GM12865 (cell line): ENCODE data around the gene MTMR2.
A peak's percentile ranks its signal among the peaks of the same experiment; 100 is the strongest.

Experiments used
- DNase-seq: peaks from one replicate; pipeline ENCODE4 v3.0.0; 2010; ENCODE audit warnings: low read depth
- H3K4me3 ChIP-seq: 2 replicates; pipeline ENCODE4 v1.5.1; 2011; ENCODE audit warnings: mild to moderate bottlenecking, low read depth, low read length, control low read depth
- CTCF ChIP-seq: IDR thresholded peaks from 2 replicates; pipeline ENCODE4 v1.5.1; 2011; ENCODE audit warnings: low read length, control low read depth, low read depth, inconsistent platforms; ENCODE audit not compliant: insufficient read depth; ENCODE audit errors: missing control alignments

MTMR2 gene

DNA sequence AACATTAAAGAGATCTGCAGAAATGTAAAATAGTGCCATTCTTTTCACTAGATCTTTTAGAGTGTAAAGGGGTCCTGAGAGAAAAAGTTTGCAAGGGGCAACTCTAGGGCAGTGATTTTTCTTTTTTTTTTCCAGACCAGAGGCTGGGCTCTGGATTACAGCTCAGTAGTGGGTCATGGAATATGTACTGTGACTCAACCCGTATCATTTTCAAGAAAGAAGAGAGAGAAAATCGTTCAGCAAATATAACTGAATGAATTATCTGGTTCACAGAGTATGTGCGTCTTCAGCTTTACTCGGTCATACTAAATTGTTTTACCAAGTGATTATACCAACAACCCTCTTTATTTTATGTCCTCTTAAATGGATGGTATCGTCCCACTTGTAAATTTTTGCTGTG is 129.8 kb downstream of the MTMR2 start:
- no peak for DNase-seq
- no peak overlapping the region for H3K4me3 ChIP-seq
- TF ChIP-seq CTCF: no peak

- TF ChIP-seq CTCF: no peak
- no peak for DNase-seq
- no peak overlapping the region for H3K4me3 ChIP-seq
These were observed 130.8 kb downstream of the MTMR2 start for GRCh38 chr11:95793116-95793515.

GRCh38 chr11:95792700-95793099 is 131.2 kb downstream of the MTMR2 start:
- no peak for TF ChIP-seq CTCF
- DNase-seq: no peak
- no peak overlapping the region for H3K4me3 ChIP-seq

GRCh38 chr11:95792200-95792599 is 131.7 kb downstream of the MTMR2 start:
- DNase-seq: no peak
- no peak for TF ChIP-seq CTCF
- peak overlapping the region; percentile 88 for H3K4me3 ChIP-seq

- TF ChIP-seq CTCF: no peak
- DNase-seq: no peak
- peak overlapping the region; percentile 88 for H3K4me3 ChIP-seq
These were observed 132.2 kb downstream of the MTMR2 start for GRCh38 chr11:95791709-95792033.

- TF ChIP-seq CTCF: no peak
- peak overlapping the region; percentile 88 for H3K4me3 ChIP-seq
- DNase-seq: peak; percentile 81
These were observed 132.8 kb downstream of the MTMR2 start for GRCh38 chr11:95790933-95791708.
